Measurements from ENCODE around the gene MUC3A. TPM values are rescaled to one million over a fixed set of nuclear protein-coding genes. Genes with fewer than 3 reads are reported as not detected.

The MUC3A gene
- not detected in 2 replicates for total RNA-seq (2016; rRNA removed; fragmentation: Illumina TruSeq; extraction: Trizol)
- total RNA-seq (2016; cell fraction: cytosol; rRNA removed; fragmentation: Illumina TruSeq; extraction: Trizol; ENCODE audit: low read depth): not detected in 2 replicates
- not detected in 2 replicates for total RNA-seq (2016; cell fraction: insoluble cytoplasmic fraction; rRNA removed; fragmentation: Illumina TruSeq; extraction: Trizol)
- total RNA-seq (2016; cell fraction: membrane; rRNA removed; fragmentation: Illumina TruSeq; extraction: Trizol): not detected in 2 replicates
- not detected in 2 replicates for total RNA-seq (2016; cell fraction: nucleus; rRNA removed; fragmentation: Illumina TruSeq; extraction: Trizol)
- polyA plus RNA-seq (2011; rRNA removed): 0.01 and 0.07 TPM in 2 replicates
- polyA plus RNA-seq (2011; cell fraction: cytosol; rRNA removed): 0.01 and 0.03 TPM in 2 replicates
- polyA plus RNA-seq (2011; cell fraction: nucleus; rRNA removed): 0.19 and 0.21 TPM in 2 replicates
- 0.20 and 0.23 TPM in 2 replicates for polyA plus RNA-seq (2012)
- polyA plus RNA-seq (2016; cell fraction: cytosol; fragmentation: Illumina TruSeq; extraction: Trizol; ENCODE audit: low read depth): 0.17 TPM in 1 of 2 replicates, not detected in the other
- 0.17 TPM in 1 of 2 replicates, not detected in the other for polyA plus RNA-seq (2016; cell fraction: insoluble cytoplasmic fraction; fragmentation: Illumina TruSeq; extraction: Trizol; ENCODE audit: low read depth)
- polyA plus RNA-seq (2016; cell fraction: membrane; fragmentation: Illumina TruSeq; extraction: Trizol; ENCODE audit: low read depth): 0.17 and 0.26 TPM in 2 replicates
- polyA plus RNA-seq (2016; cell fraction: nucleus; fragmentation: Illumina TruSeq; extraction: Trizol; ENCODE audit: insufficient read depth, low read depth): 0.12 and 0.32 TPM in 2 replicates
- not detected in 2 replicates for polyA minus RNA-seq (2011; rRNA and poly(A)+ RNA removed; ENCODE audit: low replicate concordance)
- polyA minus RNA-seq (2011; cell fraction: cytosol; rRNA and poly(A)+ RNA removed): not detected in 2 replicates
- polyA minus RNA-seq (2011; cell fraction: nucleus; rRNA and poly(A)+ RNA removed): under 0.01 and 0.13 TPM in 2 replicates
- Bru-seq, nascent RNA: percentile 4 among the genes with signal in this experiment
- BruChase-seq, experiment 1, labeled RNA remaining after a 6-hour chase: percentile 9 among the genes with signal in this experiment
- percentile 12 among the genes with signal in this experiment for BruChase-seq, experiment 2, labeled RNA remaining after a 2-hour chase
- long read RNA-seq, experiment 1: 0 reads
- long read RNA-seq, experiment 2, partial matches to known transcripts: 0 of 2 reads
- long read RNA-seq, experiment 2, other reads (novel, unspliced or antisense): 1 of 2 reads

GRCh38 chr7:100949227-100949932, at the start of gene MUC3A:
TSS of gene MUC3A (plus strand) at chr7:100949534. CDS start at chr7:100949625, 91 bp downstream.
- ATAC-seq (peak; percentile 75), FAIRE-seq (no peak), DNase-seq (ENCODE audit: low spot score) (no peak)
- H3K4me1 ChIP-seq (ENCODE audit: insufficient read depth, low read length): peaks cover 12% of the 10 kb centered on the region; the same call in 1 of the 2 replicates
- WGBS (ENCODE audit: low lambda C conversion rate): 3% methylated on average over 23 of the region's 24 CpGs
- H3K4me3 ChIP-seq (replicated peaks in 1 of 3; ENCODE audit: insufficient read depth in 1 of 3, low read depth in 2 of 3, low read length in 3 of 3): peak within 1 kb of the TSS in 2 of 3 experiments; percentile 28 to 58; a peak in 3 of 6 replicates
- intact Hi-C loops (cut with micrococcal nuclease; ENCODE audit: unreplicated experiment) (no loop called here), in situ Hi-C loops (cut with HindIII; ENCODE audit: extremely low pct_ligation_motif_present, low pct_unique_long_range_greater_than_20kb) (no loop called here)
- H3K36me3 ChIP-seq (replicated peaks in 1 of 2; ENCODE audit: control insufficient read depth in 1 of 2, insufficient read depth in 2 of 2, low read length in 2 of 2): no peaks in the 10 kb centered on the region
- no peaks in the 10 kb centered on the region for H3K9me3 ChIP-seq (ENCODE audit: low read length)
- peaks cover 2 to 18% of the 10 kb centered on the region in 2 experiments; a peak in 3 of 5 replicates for H3K27me3 ChIP-seq (ENCODE audit: control insufficient read depth in 1 of 2, insufficient read depth in 2 of 2, low read length in 2 of 2)
- no peak within 1 kb of the TSS for H2AFZ ChIP-seq (ENCODE audit: low read length)
- H3K9ac ChIP-seq (ENCODE audit: insufficient read depth, low read depth, low read length): no peak within 1 kb of the TSS
- H3K4me2 ChIP-seq (ENCODE audit: low read depth, low read length): peak within 1 kb of the TSS; percentile 62
- no TSS peak for BruUV-seq (replicated peaks)
- ChIA-PET CTCF (ENCODE audit: low intra/inter-chr PET ratio, low total read pairs) (no interaction called here), POLR2A (no interaction called here)
- no peaks in the 10 kb centered on the region for H4K20me1 ChIP-seq (ENCODE audit: insufficient read depth, low read length)
- H3K79me2 ChIP-seq (ENCODE audit: insufficient read depth, low read length): no peaks in the 10 kb centered on the region
- no peak within 1 kb of the TSS for H3K27ac ChIP-seq (ENCODE audit: extremely low read length, insufficient read depth, low read length)
- TF ChIP-seq ZSCAN25 (CRISPR knock-in tag; IDR thresholded peaks at IDR 0.05) (peak; percentile 79), U2AF1 (optimal IDR thresholded peaks at IDR 0.05; ENCODE audit: low read depth, low read length) (no peak), HNF4A (CRISPR knock-in tag; IDR thresholded peaks at IDR 0.05) (0 out of 2 replicates have a peak, but pooled peaks have one; percentile 13), MYC (CRISPR knock-in tag; IDR thresholded peaks at IDR 0.05; ENCODE audit: borderline replicate concordance) (peak; percentile 31; the same call in 1 of the 2 replicates), UBTF (CRISPR knock-in tag; IDR thresholded peaks at IDR 0.05) (0 out of 2 replicates have a peak, but pooled peaks have one; percentile 44), TCF7L2 (IDR thresholded peaks at IDR 0.05; ENCODE audit: low read depth, low read length) (no peak), NFYB (CRISPR knock-in tag; IDR thresholded peaks at IDR 0.05) (0 out of 2 replicates have a peak, but pooled peaks have one; percentile 8), ZNF891 (CRISPR knock-in tag; IDR thresholded peaks at IDR 0.05) (no peak)

All from HepG2 (cell line).